Immature natural killer cell (primary cell): Measurements from ENCODE around the gene PDZD8. TPM values are rescaled to one million over a fixed set of nuclear protein-coding genes. Genes with fewer than 3 reads are reported as not detected.
A peak's percentile ranks its signal among the peaks of the same experiment; 100 is the strongest.

ENCODE experiments used
- DNase-seq, 3 donors: peaks; one replicate each; pipeline ENCODE4 v3.0.0; 2022; ENCODE audit warnings: mixed read lengths in 1 of 3
- H3K27ac Mint-ChIP-seq, 6 donors: one replicate each; pipeline ENCODE4 v1.8.0; 2020; ENCODE audit warnings: mixed read lengths in 6 of 6, mild to moderate bottlenecking in 5 of 6, inconsistent platforms in 4 of 6, moderate library complexity in 3 of 6
- H3K27me3 Mint-ChIP-seq, 3 donors: one replicate each; pipeline ENCODE4 v1.8.0; 2020 to 2021; ENCODE audit warnings: low read depth in 3 of 3, mild to moderate bottlenecking in 3 of 3, mixed read lengths in 3 of 3, moderate library complexity in 3 of 3, inconsistent platforms in 1 of 3
- H3K36me3 Mint-ChIP-seq, 3 donors: one replicate each; pipeline ENCODE4 v1.8.0; 2020; ENCODE audit warnings: mixed read lengths in 3 of 3, inconsistent platforms in 2 of 3, mild to moderate bottlenecking in 2 of 3
- H3K4me1 Mint-ChIP-seq, 2 donors: one replicate each; pipeline ENCODE4 v1.8.0; 2020; ENCODE audit warnings: inconsistent platforms in 2 of 2, mild to moderate bottlenecking in 2 of 2, mixed read lengths in 2 of 2, moderate library complexity in 1 of 2
- H3K4me3 Mint-ChIP-seq, 5 donors: one replicate each; pipeline ENCODE4 v1.8.0; 2020; ENCODE audit warnings: mild to moderate bottlenecking in 5 of 5, mixed read lengths in 5 of 5, inconsistent platforms in 3 of 5, moderate library complexity in 3 of 5
- H3K9me3 Mint-ChIP-seq, 6 donors: one replicate each; pipeline ENCODE4 v1.8.0; 2020; ENCODE audit warnings: mild to moderate bottlenecking in 6 of 6, mixed read lengths in 6 of 6, inconsistent platforms in 4 of 6, moderate library complexity in 3 of 6
- polyA plus RNA-seq, 3 donors: library from polyadenylated mRNA; unstranded; fragments of 300-500 nt; fragmentation: Illumina TruSeq; gene quantifications; one replicate each; pipeline ENCODE4 v1.2.3, GENCODE V29; 2021

The PDZD8 gene
- polyA plus RNA-seq, 3 donors from 2014 or later: 9.7 to 23.7 (median 12.3) TPM

DNA sequence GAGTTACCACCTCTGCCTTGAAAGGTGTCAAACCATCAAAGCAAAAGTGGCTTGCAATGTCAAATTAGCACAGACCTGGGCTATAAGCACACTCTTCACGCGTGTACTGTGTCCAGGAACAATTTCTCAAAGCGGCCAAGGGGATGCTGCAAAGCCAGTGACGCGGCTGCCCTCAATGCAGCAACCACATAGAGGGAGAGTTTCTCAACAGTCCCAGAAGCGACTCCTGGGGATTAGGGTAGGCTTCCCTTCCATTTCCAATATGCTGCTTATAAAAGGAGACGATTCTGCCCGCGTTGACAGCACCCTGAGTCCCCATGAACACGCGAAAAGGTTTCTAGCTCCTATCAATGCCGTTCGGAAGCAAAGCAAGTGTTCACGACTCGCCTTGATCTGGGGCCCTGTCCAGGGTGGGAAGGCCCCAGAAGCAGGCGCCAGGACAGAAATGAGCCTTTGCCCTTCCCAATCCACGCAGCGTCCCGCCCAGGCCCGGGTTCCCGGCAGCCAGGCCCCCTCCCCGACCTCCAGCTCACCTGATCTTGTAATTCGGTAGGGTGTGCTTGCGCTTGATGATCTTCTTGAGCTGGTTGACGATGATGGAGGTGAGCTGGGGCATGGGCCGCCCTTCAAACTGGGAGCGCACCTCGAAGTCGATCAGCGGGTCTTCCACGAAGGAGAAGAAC is 1.3 kb downstream of the PDZD8 start:
- no peaks in the 10 kb centered on the region for H3K9me3 Mint-ChIP-seq
- H3K27me3 Mint-ChIP-seq: peaks cover 16 to 21% (median 19%) of the 10 kb centered on the region in 3 donors
- DNase-seq: peak; percentile 73 to 79 (median 77)
- H3K4me3 Mint-ChIP-seq: peak overlapping the region; percentile 93 to 96 (median 95)
- no peaks in the 10 kb centered on the region for H3K36me3 Mint-ChIP-seq
- peak overlapping the region; percentile 82 to 92 (median 91) for H3K27ac Mint-ChIP-seq
- peaks cover 50 to 57% of the 10 kb centered on the region in 2 donors for H3K4me1 Mint-ChIP-seq

DNA sequence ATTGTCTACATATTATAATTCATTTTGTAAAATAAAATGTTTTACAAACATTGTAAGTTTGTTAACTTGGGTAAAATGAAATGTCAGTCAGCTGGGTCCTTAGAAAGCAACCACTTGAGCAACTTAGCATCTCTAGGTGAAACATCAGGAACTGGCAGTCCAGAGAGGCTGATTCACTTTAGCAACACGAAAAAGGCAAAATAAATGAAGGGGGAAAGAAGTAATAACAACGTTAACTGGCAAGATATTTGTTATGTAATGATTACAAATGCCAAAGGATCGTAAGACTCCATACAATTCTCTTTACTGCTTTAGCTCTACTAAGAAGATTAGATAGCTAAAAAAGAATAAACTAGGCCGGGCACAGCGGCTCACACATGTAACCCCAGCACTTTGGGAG is 5.0 kb downstream of the PDZD8 start:
- peak overlapping the region in 1 of 6 donors; percentile 3 for H3K27ac Mint-ChIP-seq
- no peak for DNase-seq
- H3K9me3 Mint-ChIP-seq: no peaks in the 10 kb centered on the region
- peaks cover 5 to 6% (median 6%) of the 10 kb centered on the region in 3 donors for H3K27me3 Mint-ChIP-seq
- peaks cover 71 to 85% of the 10 kb centered on the region in 2 donors for H3K4me1 Mint-ChIP-seq
- peak overlapping the region in 1 of 5 donors; percentile 43 for H3K4me3 Mint-ChIP-seq
- no peaks in the 10 kb centered on the region for H3K36me3 Mint-ChIP-seq

DNA sequence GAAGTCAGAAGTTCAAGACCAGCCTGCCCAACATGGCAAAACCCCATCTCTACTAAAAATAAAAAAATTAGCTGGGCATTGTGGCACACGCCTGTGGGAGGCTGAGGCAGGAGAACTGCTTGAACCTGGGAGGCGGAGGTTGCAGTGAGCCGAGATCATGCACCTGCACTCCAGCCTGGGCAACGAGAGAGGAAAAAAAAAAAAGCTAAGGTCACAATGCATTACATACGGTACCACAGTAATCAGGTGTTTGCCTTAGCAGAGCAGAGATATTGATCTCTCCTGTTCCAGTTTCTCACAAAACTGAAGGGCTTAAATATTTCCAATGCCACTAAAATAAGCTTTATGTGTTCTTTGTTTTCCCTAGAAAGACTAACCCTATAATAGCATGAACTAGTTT is 7.5 kb downstream of the PDZD8 start:
- Mint-ChIP-seq H3K27ac (no peak overlapping the region), H3K9me3 (no peaks in the 10 kb centered on the region), H3K36me3 (no peaks in the 10 kb centered on the region), H3K4me3 (no peak overlapping the region), H3K4me1 (peaks cover 76 to 94% of the 10 kb centered on the region in 2 donors), H3K27me3 (peaks cover 0 to 1% (median 0%) of the 10 kb centered on the region in 3 donors)
- no peak for DNase-seq

DNA sequence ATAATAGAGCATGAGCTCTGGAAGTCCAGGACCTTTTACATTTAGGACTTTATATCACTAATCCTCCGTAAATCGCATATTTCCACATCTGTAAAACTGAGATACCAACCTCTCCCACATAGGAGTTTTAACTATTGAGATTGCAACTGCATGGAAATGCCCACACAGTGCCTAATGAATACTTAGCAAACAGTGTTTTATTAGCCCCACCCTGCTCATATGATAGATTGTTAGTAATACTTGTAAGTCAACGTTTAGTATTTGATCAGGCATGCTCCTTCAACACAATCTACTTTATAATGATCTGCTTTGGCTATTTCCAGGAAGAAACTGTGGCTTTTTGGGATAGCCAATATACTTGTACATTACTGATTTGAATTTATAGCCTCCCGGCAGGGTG is 8.5 kb downstream of the PDZD8 start:
- Mint-ChIP-seq H3K27ac (peak overlapping the region in 1 of 6 donors; percentile 35), H3K36me3 (no peaks in the 10 kb centered on the region), H3K4me1 (peaks cover 69 to 93% of the 10 kb centered on the region in 2 donors), H3K4me3 (no peak overlapping the region), H3K27me3 (peaks cover 0 to 1% (median 0%) of the 10 kb centered on the region in 3 donors), H3K9me3 (no peaks in the 10 kb centered on the region)
- no peak for DNase-seq

DNA sequence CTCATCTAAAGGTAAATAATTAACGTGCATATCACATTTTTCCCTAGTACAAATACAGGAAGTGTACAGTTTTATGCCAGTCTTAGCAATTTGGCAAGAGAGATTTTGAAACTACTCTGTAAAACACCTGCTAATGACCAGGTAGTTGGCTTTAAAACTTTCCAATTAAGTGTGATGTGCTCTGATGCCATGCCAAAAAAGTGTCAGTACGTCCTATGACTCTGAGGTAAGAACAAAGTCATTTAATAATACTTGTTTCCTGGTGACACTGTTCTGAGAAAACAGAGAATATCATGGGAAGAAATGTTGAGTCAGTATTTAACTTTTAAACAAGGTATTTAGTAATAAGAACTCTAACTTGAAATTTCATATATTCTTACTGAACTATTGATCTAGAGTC is 9.6 kb downstream of the PDZD8 start:
- Mint-ChIP-seq H3K9me3 (no peaks in the 10 kb centered on the region), H3K4me3 (no peak overlapping the region), H3K36me3 (no peaks in the 10 kb centered on the region), H3K27ac (no peak overlapping the region), H3K4me1 (peaks cover 67 to 93% of the 10 kb centered on the region in 2 donors), H3K27me3 (peaks cover 0 to 1% (median 0%) of the 10 kb centered on the region in 3 donors)
- no peak for DNase-seq

DNA sequence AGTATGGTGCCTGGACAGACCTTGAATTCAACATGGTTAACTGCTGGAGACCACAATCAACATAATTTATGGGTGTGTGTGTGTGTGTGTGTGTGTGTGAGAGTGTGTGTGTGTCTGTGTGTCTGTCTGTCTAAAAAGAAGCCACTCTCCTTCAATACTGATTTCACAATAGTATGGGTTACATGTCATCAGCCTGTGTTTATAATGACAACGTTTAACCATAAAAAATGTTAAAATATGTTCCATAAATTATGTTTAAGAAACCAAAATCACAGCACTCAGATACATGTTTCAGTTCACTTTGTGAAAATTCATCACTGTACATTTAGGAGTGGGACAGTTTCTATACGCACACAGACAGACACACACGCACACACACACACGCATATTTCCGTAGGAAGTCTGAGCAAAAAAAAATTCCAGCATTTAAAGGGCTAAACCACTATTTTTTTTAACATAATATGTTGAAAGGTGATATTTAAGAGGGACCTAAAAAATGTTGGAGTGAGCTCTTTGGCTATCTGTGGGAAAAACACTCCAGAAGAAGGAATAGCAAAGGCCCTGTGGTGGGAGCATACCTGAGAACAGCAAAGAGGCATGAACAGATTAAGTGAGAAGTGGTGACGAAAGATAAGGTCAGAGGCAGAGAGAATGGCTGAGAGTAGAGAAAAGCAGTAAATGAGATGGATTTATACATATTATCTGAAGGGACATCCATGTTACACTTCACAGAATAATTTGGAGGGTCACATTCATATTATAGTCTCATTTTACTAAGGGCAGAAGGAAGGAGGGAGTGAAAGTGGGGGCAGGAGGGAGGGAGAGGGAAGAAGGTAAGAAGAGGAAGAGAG is 10.9 kb downstream of the PDZD8 start:
- no peak for DNase-seq
- Mint-ChIP-seq H3K4me1 (peaks cover 65 to 89% of the 10 kb centered on the region in 2 donors), H3K27ac (peak overlapping the region in 2 of 6 donors; percentile 23 to 54), H3K4me3 (no peak overlapping the region), H3K27me3 (peaks cover 0 to 1% (median 0%) of the 10 kb centered on the region in 3 donors), H3K36me3 (no peaks in the 10 kb centered on the region), H3K9me3 (no peaks in the 10 kb centered on the region)

DNA sequence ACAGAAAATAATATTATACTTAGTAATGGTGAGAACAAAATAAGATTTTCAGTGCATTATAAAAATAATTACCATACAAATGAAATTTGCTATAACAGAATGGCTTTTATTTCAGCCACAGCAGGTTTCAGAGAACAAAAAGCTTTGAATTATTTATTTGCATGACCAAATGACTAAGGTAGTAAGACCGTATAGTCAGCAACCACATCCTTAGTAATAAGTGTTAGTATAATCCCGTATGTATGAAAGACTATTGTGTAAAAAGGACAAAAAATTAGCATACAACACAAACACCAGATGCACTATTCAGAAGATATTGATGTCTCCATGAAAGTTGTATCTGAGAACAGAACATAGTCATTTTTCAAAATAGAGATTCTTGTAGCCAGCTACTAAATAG is 12.2 kb downstream of the PDZD8 start:
- Mint-ChIP-seq H3K36me3 (no peaks in the 10 kb centered on the region), H3K27me3 (peaks cover 0 to 1% (median 0%) of the 10 kb centered on the region in 3 donors), H3K4me1 (peaks cover 61 to 81% of the 10 kb centered on the region in 2 donors), H3K27ac (no peak overlapping the region), H3K9me3 (no peaks in the 10 kb centered on the region), H3K4me3 (no peak overlapping the region)
- no peak for DNase-seq

DNA sequence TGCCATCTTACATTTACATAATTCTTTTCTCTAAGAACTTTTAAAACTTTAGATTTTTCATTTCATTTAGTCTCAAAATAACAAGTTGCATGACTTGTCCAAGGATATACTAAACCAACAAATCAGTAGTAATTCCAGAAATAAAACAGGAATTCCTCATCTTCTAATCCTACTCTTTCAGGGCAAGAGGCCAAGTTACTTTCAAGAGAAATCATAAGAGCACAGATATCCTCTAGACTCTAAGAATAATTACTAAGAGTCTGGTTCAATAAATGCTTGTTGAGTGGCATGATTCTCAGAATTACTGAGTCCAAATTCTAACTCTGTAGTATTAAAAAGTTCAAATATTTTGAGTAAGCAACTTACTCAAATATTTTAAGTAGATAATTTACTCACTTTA is 12.9 kb downstream of the PDZD8 start:
- Mint-ChIP-seq H3K4me1 (peaks cover 56 to 74% of the 10 kb centered on the region in 2 donors), H3K27me3 (peaks cover 0 to 1% (median 0%) of the 10 kb centered on the region in 3 donors), H3K9me3 (no peaks in the 10 kb centered on the region), H3K36me3 (no peaks in the 10 kb centered on the region), H3K27ac (no peak overlapping the region), H3K4me3 (no peak overlapping the region)
- DNase-seq: no peak

DNA sequence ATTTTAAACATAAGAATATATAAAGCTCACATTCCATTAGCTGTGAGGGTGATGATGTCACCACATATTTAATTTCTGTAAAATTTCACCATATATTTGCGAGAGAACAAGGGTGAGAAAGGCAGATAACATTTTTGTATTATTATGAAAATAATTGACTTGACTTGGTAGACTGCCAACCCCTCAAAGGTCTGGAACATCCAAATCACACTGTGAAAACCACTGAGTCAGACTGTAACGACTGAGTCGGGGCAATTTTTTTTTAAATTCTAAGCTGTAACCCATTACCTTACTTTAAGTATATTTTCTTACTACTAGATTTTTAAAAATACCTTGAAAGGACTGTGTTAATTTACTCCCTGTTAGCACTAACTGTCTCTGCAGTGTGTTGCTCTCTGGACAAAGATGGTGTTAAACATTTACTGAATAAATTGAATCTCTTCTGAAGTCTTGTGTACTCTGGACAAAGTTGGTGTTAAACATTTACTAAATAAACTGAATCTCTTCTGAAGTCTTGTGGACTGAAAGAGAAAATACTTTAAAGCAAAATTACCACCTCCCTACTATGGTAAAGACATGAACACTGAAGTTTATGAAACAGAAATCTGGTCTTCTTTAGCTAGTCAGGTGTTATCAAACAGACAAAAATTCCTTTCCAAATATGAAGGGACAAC is 14.1 kb downstream of the PDZD8 start:
- Mint-ChIP-seq H3K36me3 (no peaks in the 10 kb centered on the region), H3K27me3 (peaks cover 0 to 1% (median 0%) of the 10 kb centered on the region in 3 donors), H3K4me1 (peaks cover 44 to 62% of the 10 kb centered on the region in 2 donors), H3K4me3 (no peak overlapping the region), H3K27ac (no peak overlapping the region), H3K9me3 (no peaks in the 10 kb centered on the region)
- DNase-seq: no peak

DNA sequence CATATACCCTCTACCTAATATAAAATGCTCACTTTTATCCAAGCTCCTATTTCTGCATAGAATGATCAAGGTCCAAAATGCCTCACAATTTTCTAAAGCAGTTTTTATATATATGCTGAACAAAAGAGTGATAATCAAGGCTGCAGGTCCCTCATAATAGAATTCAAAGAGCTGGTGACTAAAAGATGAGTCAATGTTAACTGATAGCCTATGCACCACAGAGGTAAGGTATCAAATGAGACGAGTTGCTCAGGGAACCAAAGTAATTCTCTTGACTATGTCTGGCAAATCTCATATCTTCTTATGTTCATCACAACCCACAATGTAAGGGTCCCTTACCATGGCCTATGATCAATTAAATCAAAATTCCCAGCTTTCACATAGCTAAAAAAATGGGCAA is 15.2 kb downstream of the PDZD8 start:
- Mint-ChIP-seq H3K4me3 (no peak overlapping the region), H3K27ac (no peak overlapping the region), H3K27me3 (peaks cover 0 to 1% (median 0%) of the 10 kb centered on the region in 3 donors), H3K4me1 (peaks cover 41 to 56% of the 10 kb centered on the region in 2 donors), H3K9me3 (no peaks in the 10 kb centered on the region), H3K36me3 (no peaks in the 10 kb centered on the region)
- DNase-seq: no peak

DNA sequence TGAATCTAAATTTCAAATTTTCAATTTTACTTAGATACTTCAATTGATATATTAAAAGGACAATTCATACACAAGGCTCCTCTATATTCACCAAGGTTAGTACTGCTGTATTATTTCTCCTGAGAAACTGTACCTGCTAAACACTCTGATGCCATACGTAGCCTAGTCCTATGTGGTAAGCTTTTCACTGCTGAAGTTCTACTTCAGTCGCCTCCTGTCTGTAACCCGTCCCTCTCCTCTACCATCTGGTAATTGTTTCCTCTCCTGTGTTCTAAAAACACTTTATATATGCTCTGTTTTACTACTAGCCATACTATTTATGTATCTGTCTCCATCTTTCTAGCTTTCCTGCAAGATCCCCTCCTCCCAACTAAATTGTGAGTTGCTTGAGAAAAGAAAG is 20.2 kb downstream of the PDZD8 start:
- Mint-ChIP-seq H3K4me3 (no peak overlapping the region), H3K27me3 (peaks cover 0 to 1% (median 0%) of the 10 kb centered on the region in 3 donors), H3K9me3 (no peaks in the 10 kb centered on the region), H3K4me1 (peaks cover 40 to 49% of the 10 kb centered on the region in 2 donors), H3K27ac (no peak overlapping the region), H3K36me3 (no peaks in the 10 kb centered on the region)
- no peak for DNase-seq

DNA sequence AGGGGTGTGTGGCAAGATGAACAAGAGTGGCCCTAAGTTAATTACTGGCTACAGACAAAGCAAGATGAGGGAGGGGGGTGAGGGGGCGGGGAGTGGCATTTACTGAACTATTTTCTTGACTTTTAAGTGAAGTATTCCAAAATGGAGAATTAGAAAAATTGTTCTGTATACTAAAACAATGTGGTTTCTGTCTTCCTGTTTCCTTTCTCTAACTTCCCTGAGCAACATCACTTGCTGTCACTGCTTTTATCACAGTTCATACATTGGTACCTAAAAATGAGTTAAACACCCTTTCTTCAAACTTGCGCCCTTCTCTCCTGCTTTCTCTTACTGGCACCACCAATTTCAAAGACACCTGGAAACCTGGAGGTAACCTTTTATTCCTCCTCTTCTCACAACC is 21.6 kb downstream of the PDZD8 start:
- Mint-ChIP-seq H3K27me3 (peaks cover 0 to 3% (median 0%) of the 10 kb centered on the region in 3 donors), H3K4me1 (peaks cover 43 to 53% of the 10 kb centered on the region in 2 donors), H3K9me3 (no peaks in the 10 kb centered on the region), H3K27ac (peak overlapping the region in 1 of 6 donors; percentile 1), H3K4me3 (peak overlapping the region in 2 of 5 donors; percentile 2 to 33), H3K36me3 (no peaks in the 10 kb centered on the region)
- no peak for DNase-seq

DNA sequence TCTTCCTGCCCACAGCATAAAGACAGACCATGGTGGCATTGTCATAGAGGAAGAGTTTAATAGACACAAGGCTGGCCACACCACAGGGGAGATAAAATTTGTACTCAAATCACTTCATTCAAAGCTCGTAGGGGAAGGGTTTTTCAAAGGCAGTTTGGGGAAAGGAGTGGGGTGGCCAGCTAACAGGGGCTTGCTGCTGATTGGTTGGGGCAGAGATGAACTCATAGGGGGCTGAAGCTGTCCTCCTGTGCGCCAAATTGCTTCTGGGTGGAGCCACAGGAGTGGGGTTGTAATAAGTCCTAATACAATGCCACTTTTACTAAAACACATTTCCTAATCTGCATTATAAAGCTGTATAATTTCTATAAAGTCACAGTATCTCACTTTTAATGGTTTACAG is 22.5 kb downstream of the PDZD8 start:
- peaks cover 0 to 3% (median 0%) of the 10 kb centered on the region in 3 donors for H3K27me3 Mint-ChIP-seq
- H3K36me3 Mint-ChIP-seq: no peaks in the 10 kb centered on the region
- no peak for DNase-seq
- H3K4me1 Mint-ChIP-seq: peaks cover 44 to 62% of the 10 kb centered on the region in 2 donors
- H3K9me3 Mint-ChIP-seq: no peaks in the 10 kb centered on the region
- no peak overlapping the region for H3K27ac Mint-ChIP-seq
- H3K4me3 Mint-ChIP-seq: peak overlapping the region in 1 of 5 donors; percentile 8
